GM20431 (cell line): ENCODE measurements around the gene MKI67.

Experiments used
- in situ Hi-C: fragments of 300-500 bp; cut with MseI, MboI; formaldehyde crosslinking; loops from one replicate; pipeline ENCODE4 v1.15.0; 2020; ENCODE audit warnings: low sequenced_read_pairs; ENCODE audit not compliant: unreplicated experiment

The MKI67 gene

GRCh38 chr10:128070721-128071416 lies 55.4 kb downstream of the MKI67 start:
- in situ Hi-C loops = no loop called here

DNA sequence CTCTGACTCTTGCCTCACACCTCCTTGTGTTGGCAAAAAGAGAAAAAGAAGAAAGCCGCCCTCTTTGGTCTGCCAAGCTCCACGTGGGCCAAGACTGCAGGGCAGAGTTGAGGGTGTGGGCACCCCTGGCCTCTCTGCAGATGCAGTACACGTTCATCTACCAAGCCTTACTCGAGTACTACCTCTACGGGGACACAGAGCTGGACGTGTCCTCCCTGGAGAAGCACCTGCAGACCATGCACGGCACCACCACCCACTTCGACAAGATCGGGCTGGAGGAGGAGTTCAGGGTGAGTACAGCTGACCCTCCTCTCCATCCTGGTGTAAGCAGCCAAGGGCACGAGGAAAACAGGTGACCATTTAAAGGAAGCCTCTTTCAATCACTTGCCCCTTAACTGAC lies 56.1 kb downstream of the MKI67 start:
- in situ Hi-C loops = no loop called here

DNA sequence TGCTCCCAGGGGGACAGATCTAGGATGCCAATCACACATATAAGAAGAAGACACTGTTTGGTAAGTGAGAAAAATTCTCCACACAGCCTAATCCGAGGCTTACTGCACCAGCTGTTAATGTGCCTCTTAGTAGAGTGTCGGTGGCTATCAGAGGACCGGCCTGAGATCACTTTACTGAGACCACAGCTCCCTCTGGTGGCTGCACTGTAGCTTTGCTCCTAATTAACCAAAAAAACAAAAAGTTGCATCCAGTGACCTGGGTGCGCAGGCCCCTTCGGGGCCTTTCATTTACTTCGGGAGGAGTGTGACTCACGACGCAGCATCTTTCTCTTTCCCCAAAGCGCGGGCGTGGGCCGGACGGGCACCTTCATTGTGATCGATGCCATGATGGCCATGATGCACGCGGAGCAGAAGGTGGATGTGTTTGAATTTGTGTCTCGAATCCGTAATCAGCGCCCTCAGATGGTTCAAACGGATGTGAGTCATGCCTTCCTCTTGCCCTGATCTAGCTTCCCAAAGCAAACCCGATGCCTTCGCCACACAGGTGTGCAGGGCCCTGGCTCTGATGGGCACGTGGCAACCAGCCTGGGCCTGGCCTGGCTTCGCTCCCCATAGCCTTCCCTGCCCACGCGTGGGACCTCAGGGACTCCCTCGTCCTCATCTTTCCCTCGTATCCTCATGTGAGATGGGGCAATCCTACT lies 56.7 kb downstream of the MKI67 start:
- in situ Hi-C loops = no loop called here

GRCh38 chr10:128068398-128069285 lies 57.6 kb downstream of the MKI67 start:
- in situ Hi-C loops = no loop called here

GRCh38 chr10:128067691-128068397 lies 58.4 kb downstream of the MKI67 start:
- in situ Hi-C loops = no loop called here

- in situ Hi-C loops = no loop called here
These were observed 59.3 kb downstream of the MKI67 start for GRCh38 chr10:128066870-128067382.

- in situ Hi-C loops = no loop called here
These were observed 60.2 kb downstream of the MKI67 start for GRCh38 chr10:128065881-128066534.

- in situ Hi-C loops = no loop called here
These were observed 61.1 kb downstream of the MKI67 start for GRCh38 chr10:128064970-128065580.

DNA sequence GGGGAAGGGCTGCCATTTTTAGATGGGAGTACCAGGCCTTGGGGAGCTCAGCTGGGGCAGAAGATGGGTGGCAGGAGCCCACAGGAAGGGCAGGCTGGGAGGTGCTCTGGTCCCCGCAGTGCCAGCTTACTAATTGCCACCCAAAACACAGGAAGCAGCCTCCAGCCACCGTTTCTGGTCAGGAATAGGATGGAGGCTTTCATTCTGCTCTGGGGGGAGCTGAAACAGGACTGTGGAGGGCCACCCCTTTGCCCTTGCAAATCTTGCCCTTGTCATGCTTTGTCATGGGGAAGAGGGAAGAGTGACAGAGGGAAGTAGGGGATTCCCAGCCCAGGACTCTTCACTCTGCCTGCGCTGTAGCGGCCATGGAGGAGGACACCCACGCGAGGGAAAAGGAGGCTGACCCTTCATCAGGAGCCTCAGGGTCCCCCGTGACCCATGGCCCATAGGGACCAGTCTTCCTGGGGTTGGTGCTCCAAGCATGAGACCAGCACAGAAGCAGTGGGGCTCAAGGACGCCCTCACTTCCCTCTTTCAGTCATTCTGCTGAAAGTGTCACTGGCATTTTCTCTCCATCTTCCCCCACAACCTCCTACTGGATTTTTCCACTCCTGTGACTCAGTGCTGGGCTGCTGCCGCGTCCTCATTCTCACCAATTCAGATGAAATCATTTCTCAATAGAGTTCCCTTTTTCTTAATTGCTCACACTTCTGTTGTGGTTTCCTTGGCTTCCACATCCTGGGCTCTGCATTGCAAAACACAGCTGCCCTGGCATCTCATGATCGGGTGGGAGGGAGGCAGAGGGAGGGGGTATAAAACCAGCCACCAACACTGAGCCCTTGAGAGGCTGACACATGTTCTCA lies 61.9 kb downstream of the MKI67 start:
- in situ Hi-C loops = no loop called here

DNA sequence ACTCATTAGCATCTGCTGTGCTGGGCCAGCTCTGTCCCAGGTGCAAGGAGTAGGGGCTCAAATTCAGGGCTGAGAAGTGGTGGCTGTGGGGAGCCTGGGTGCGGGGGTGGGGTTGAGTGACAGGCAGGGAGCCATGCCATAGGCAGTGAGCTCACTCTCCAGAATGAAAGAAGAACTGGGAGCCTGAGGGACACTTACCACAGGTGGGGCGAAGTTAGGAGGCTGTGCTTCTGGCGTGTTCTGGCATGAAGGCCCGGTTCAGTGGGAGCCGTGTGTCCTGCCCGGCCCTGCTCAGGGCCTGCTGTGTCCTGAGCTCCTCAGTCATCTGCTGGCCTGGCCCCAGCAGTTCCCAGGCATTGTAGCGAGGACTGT lies 62.5 kb downstream of the MKI67 start:
- in situ Hi-C loops = no loop called here

GRCh38 chr10:128062881-128063563 lies 63.2 kb downstream of the MKI67 start:
- in situ Hi-C loops = no loop called here

DNA sequence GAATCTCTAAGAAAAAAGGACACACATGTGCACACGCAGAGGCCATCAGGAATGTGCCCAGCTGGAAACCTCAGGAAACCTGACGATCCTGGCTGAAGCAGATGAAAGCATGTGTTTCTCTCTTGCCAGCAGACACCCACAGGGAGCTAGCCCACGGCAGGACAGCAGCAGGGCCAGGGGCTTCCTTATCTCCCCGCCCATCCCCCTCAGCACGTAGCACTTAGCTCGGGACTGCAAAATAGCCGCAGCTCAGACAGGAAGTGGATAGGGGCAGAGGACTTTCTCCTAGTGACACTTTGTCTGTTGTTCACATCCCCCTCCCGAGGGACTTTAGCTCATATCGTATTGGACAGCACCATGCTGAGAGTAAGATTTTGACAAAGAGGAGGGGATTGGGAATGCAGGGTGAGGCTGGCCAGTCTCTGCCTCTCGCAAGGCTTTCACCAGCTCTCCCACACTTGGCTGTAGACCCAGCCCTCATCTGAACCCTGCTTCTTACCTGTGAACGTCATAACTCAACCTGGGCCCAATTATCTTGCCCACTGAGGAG lies 63.8 kb downstream of the MKI67 start:
- in situ Hi-C loops = no loop called here

DNA sequence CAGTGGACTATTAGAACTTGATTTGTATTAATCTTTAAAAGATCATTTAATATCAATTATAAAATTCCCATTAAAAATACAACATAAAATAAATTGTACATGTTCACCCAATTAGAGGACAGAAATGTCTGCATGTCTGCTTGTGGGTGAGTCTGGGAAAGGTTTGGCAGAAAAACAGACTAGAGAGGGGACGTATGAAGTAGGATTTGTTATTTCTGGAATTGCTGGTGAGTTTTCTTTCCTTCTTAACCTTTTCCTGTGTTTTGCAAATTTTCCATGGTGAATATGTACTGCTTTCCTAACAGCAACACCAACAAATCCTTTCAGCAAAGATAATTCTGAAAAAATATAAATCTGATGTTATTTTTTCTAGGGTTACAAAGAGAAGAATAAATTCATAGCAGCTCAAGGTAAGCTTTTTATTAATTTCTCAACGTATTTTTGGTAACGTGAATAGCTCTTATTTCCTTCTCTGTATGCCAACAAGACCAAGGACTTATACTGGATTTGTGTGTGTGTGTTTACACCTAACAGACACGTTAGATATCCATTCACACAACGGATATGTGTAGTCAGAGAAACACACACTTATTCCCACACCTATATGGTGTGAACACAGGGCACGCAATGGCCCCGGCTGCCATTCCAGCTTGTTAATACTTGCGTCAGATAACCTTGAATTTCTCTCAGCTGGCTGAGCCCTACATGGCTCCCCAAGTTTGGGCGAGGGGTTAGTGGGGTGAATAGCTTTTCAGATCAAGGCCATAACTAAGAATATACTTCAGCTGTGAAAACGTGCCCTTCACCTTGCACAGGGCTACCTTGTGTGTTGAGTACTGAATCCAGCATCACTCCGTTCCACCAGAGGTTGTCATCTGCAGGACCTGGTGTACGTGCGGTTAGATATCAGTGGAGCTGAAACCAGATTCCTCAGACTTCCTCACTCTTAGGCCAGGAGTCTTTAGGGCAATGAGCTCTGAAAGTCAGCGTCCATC lies 64.6 kb downstream of the MKI67 start:
- in situ Hi-C loops = no loop called here

- in situ Hi-C loops = no loop called here
These were observed 65.6 kb downstream of the MKI67 start for GRCh38 chr10:128060341-128061250.

GRCh38 chr10:128059982-128060293 lies 66.3 kb downstream of the MKI67 start:
- in situ Hi-C loops = no loop called here
